Calu3 (cell line): ENCODE data around the gene CISD1. TPM values are rescaled to one million over a fixed set of nuclear protein-coding genes. Genes with fewer than 3 reads are reported as not detected.

Source experiments
- BruUV-seq: library from RNA; stranded (reverse); fragments of 400-500 nt; replicated peaks from 2 replicates; lab custom pipeline; 2021; lab: Mats Ljungman, UMichigan
- CTCF ChIA-PET: fragments of 300-600 bp; sonication (Branson Sonifier 250); formaldehyde crosslinking; loops from one replicate; lab custom pipeline; 2022; ENCODE audit warnings: antibody characterized with exemption; lab: Charles Lee
- DNase-seq: peaks from one replicate; pipeline ENCODE4 v3.0.0; 2022
- H3K27ac Mint-ChIP-seq: one replicate; pipeline ENCODE4 v1.8.0; 2022; ENCODE audit warnings: mixed read lengths; ENCODE audit not compliant: unreplicated experiment
- H3K27me3 Mint-ChIP-seq: one replicate; pipeline ENCODE4 v1.8.0; 2022; ENCODE audit warnings: mixed read lengths; ENCODE audit not compliant: unreplicated experiment
- H3K36me3 Mint-ChIP-seq: one replicate; pipeline ENCODE4 v1.8.0; 2022; ENCODE audit warnings: mild to moderate bottlenecking, moderate library complexity, mixed read lengths; ENCODE audit not compliant: insufficient read depth, unreplicated experiment
- H3K4me1 Mint-ChIP-seq: one replicate; pipeline ENCODE4 v1.8.0; 2022; ENCODE audit warnings: mild to moderate bottlenecking, low read depth, mixed read lengths; ENCODE audit not compliant: unreplicated experiment
- H3K4me3 Mint-ChIP-seq: one replicate; pipeline ENCODE4 v1.8.0; 2022; ENCODE audit warnings: mild to moderate bottlenecking, low read depth, moderate library complexity, mixed read lengths; ENCODE audit not compliant: unreplicated experiment
- H3K9me3 Mint-ChIP-seq: one replicate; pipeline ENCODE4 v1.8.0; 2022; ENCODE audit warnings: low read depth, mixed read lengths; ENCODE audit not compliant: unreplicated experiment
- CTCF ChIP-seq: fragments of 200-600 bp; IDR thresholded peaks from one replicate; pipeline ENCODE4 v1.8.0; 2022; ENCODE audit warnings: antibody characterized with exemption; ENCODE audit not compliant: unreplicated experiment
- intact Hi-C: fragments of 100-400 bp; cut with micrococcal nuclease; formaldehyde crosslinking; loops from one replicate; pipeline ENCODE4 v1.10.0; 2022; ENCODE audit not compliant: unreplicated experiment
- total RNA-seq: library from RNA; stranded (reverse); gene quantifications from 2 replicates; pipeline ENCODE4 v1.2.3, GENCODE V29; 2022

The CISD1 gene
- total RNA-seq, 1 experiment from 2014 or later, result 69.0 TPM

GRCh38 chr10:58258977-58259692 lies 9.8 kb upstream of the CISD1 start:
- H3K27ac Mint-ChIP-seq, result no peak overlapping the region
- no peaks in the 10 kb centered on the region for H3K27me3 Mint-ChIP-seq
- CTCF ChIA-PET, result no interaction called here
- peaks cover 1% of the 10 kb centered on the region for H3K9me3 Mint-ChIP-seq
- no TSS peak for BruUV-seq
- TF ChIP-seq CTCF, result no peak
- peaks cover 9% of the 10 kb centered on the region for H3K36me3 Mint-ChIP-seq
- no peak for DNase-seq
- intact Hi-C loops, result no loop called here
- H3K4me3 Mint-ChIP-seq, result no peak overlapping the region
- peaks cover 19% of the 10 kb centered on the region for H3K4me1 Mint-ChIP-seq

GRCh38 chr10:58260334-58260733 lies 8.6 kb upstream of the CISD1 start:
- intact Hi-C loops, result no loop called here
- Mint-ChIP-seq H3K4me3 (no peak overlapping the region), H3K9me3 (no peaks in the 10 kb centered on the region), H3K27me3 (no peaks in the 10 kb centered on the region), H3K27ac (no peak overlapping the region), H3K4me1 (peaks cover 19% of the 10 kb centered on the region), H3K36me3 (peaks cover 4% of the 10 kb centered on the region)
- CTCF ChIA-PET, result no interaction called here
- no TSS peak for BruUV-seq
- DNase-seq, result no peak
- TF ChIP-seq CTCF, result no peak

- Mint-ChIP-seq H3K36me3 (peaks cover 20% of the 10 kb centered on the region), H3K4me1 (peaks cover 6% of the 10 kb centered on the region), H3K27ac (no peak overlapping the region), H3K9me3 (no peaks in the 10 kb centered on the region), H3K4me3 (no peak overlapping the region), H3K27me3 (no peaks in the 10 kb centered on the region)
- no TSS peak for BruUV-seq
- CTCF ChIA-PET, result no interaction called here
- no peak for DNase-seq
- intact Hi-C loops, result no loop called here
- no peak for TF ChIP-seq CTCF
Observed at GRCh38 chr10:58262766-58263165, 6.2 kb upstream of the CISD1 start.

DNA sequence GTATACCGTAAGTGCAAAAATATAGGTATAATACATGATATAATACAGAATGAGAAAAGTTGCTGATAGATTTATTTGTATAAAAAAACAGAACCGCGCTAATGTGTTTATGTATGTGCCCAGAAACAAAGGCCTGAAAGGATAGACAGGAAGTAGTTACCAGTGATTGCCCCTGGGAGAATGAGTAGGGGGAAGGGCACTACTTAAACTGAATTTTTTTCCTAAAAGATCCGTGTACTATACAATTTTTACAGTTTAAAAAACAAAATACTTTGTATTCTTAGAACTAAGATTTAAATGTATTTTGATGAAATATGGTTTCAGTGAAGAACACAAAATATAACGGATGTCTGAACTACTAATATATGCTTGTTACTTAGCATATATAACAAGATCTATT lies 4.2 kb upstream of the CISD1 start:
- TF ChIP-seq CTCF, result no peak
- CTCF ChIA-PET, result no interaction called here
- Mint-ChIP-seq H3K4me1 (peaks cover 6% of the 10 kb centered on the region), H3K27me3 (no peaks in the 10 kb centered on the region), H3K36me3 (peaks cover 40% of the 10 kb centered on the region), H3K27ac (no peak overlapping the region), H3K9me3 (no peaks in the 10 kb centered on the region), H3K4me3 (no peak overlapping the region)
- intact Hi-C loops, result no loop called here
- DNase-seq, result no peak
- no TSS peak for BruUV-seq
